ENCODE results near the gene TTC27. TPM values are rescaled to one million over a fixed set of nuclear protein-coding genes. Genes with fewer than 3 reads are reported as not detected.

TTC27 gene
- total RNA-seq, 1 donor from 2014 or later, result 7.5 TPM

DNA sequence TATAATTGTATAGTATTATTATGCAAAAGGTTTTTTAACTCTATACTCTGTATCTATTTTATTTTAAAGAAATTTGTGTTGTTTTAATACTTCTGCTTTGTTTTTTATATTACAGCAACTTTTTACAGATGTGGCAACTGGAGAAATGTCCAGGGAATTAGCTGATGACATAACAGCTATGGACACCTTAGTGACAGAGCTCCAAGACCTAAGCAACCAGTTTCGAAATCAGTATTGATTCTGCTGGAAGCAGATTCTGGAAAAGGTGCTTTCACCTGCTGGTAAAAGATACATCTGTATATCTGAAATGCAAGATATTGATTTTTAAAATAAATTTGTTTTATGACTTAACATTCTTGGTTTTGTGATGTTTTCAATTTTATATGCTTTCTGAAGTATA lies 192.9 kb downstream of the TTC27 start:
- Histone ChIP-seq H3K4me3 (no peak overlapping the region), H3K27me3 (ENCODE audit: low read depth) (no peaks in the 10 kb centered on the region), H3K27ac (replicated peaks) (no peak overlapping the region), H3K36me3 (peaks cover 5% of the 10 kb centered on the region), H3K9me3 (replicated peaks) (no peaks in the 10 kb centered on the region), H3K4me1 (peaks cover 20% of the 10 kb centered on the region)
- intact Hi-C loops (cut with micrococcal nuclease), result no loop called here
- TF ChIP-seq, protein P1, sequence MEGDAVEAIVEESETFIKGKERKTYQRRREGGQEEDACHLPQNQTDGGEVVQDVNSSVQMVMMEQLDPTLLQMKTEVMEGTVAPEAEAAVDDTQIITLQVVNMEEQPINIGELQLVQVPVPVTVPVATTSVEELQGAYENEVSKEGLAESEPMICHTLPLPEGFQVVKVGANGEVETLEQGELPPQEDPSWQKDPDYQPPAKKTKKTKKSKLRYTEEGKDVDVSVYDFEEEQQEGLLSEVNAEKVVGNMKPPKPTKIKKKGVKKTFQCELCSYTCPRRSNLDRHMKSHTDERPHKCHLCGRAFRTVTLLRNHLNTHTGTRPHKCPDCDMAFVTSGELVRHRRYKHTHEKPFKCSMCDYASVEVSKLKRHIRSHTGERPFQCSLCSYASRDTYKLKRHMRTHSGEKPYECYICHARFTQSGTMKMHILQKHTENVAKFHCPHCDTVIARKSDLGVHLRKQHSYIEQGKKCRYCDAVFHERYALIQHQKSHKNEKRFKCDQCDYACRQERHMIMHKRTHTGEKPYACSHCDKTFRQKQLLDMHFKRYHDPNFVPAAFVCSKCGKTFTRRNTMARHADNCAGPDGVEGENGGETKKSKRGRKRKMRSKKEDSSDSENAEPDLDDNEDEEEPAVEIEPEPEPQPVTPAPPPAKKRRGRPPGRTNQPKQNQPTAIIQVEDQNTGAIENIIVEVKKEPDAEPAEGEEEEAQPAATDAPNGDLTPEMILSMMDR (IDR thresholded peaks at IDR 0.05; ENCODE audit: borderline replicate concordance), result no peak
- no peak for DNase-seq

DNA sequence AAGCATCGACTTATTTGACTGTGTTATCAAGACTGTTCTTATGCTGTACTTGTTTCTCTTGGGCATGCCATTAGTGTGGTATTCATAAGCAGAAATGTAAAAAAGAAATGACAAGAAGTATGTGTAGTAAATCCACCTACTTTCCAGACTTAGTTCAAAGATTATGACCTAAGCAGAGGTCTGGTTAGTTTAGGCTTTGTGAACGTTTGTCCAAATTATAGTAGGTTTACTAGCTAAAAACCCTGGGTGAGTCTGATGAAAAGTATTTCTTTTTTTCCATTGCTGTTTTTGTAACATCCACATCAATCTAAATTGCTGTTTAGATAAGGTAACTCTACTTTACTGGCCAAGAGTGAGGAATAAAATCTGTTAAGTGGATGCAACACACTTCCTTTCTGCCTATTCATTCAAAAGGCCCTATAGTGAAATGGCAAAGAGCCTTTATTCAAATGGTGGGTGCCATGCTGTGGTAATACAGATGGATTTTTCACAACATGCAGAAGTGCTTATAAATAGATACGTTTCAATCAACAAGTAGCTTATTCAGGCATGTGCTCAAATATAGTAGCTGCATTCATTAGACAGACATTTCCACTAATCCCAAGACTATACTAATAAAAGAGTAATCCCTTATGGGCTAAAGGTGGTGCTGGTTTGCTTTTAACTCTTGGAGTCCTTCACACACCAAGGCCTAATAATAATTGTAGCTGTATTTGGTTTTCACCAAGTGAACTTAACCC lies 196.4 kb downstream of the TTC27 start:
- Histone ChIP-seq H3K9me3 (replicated peaks) (peaks cover 11% of the 10 kb centered on the region), H3K4me3 (no peak overlapping the region), H3K36me3 (peaks cover 2% of the 10 kb centered on the region), H3K4me1 (peaks cover 33% of the 10 kb centered on the region), H3K27me3 (ENCODE audit: low read depth) (no peaks in the 10 kb centered on the region), H3K27ac (replicated peaks) (peak overlapping the region; percentile 78)
- intact Hi-C loops (cut with micrococcal nuclease), result no loop called here
- TF ChIP-seq, protein P1 (IDR thresholded peaks at IDR 0.05; ENCODE audit: borderline replicate concordance), result no peak
- DNase-seq, result no peak

DNA sequence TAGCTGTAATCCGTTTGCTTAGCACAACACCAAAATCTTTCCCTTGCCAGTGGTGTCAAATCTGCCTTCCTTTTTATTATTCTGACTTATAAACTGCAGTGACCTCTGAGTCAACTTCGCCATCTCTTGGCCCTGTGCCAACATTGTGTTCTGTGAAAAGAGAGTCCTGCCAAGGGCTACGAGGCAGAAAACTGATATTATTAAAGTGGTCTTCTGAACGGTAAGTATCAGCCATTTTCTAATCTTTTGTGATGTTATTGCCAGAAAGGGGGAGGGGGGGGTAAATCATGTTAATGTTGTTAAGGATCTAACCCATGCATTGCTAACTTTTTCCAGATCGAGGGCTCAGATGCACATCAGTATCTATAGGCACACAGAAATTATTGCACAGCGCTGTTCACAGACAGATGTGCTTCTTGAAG lies 197.5 kb downstream of the TTC27 start:
- TF ChIP-seq, protein P1 (IDR thresholded peaks at IDR 0.05; ENCODE audit: borderline replicate concordance), result no peak
- peak; percentile 36 for DNase-seq
- H3K4me3 ChIP-seq, result no peak overlapping the region
- H3K9me3 ChIP-seq (replicated peaks), result peaks cover 19% of the 10 kb centered on the region
- peak overlapping the region; percentile 78 for H3K27ac ChIP-seq (replicated peaks)
- peaks cover 33% of the 10 kb centered on the region for H3K4me1 ChIP-seq
- intact Hi-C loops (cut with micrococcal nuclease), result no loop called here
- H3K27me3 ChIP-seq (ENCODE audit: low read depth), result no peaks in the 10 kb centered on the region
- H3K36me3 ChIP-seq, result peaks cover 5% of the 10 kb centered on the region

DNA sequence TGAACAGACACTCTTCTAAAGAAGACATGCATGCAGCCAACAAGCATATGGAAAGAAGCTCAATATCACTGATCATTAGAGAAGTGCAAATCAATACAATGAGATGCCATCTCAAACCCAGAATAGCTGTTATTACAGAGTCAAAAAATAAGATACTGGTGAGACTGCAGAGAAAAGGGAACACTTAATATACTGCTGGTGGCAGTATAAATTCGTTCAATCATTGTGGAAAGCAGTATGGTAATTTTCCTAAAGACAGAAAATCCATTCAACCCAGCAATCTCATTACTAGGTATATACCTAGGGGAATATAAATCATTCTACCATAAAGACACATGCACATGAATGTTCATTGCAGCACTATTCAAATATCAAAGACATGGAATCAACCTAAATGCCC lies 202.3 kb downstream of the TTC27 start:
- H3K27ac ChIP-seq (replicated peaks), result no peak overlapping the region
- intact Hi-C loops (cut with micrococcal nuclease), result no loop called here
- H3K4me1 ChIP-seq, result peaks cover 18% of the 10 kb centered on the region
- TF ChIP-seq, protein P1 (IDR thresholded peaks at IDR 0.05; ENCODE audit: borderline replicate concordance), result no peak
- H3K27me3 ChIP-seq (ENCODE audit: low read depth), result no peaks in the 10 kb centered on the region
- peaks cover 19% of the 10 kb centered on the region for H3K9me3 ChIP-seq (replicated peaks)
- DNase-seq, result no peak
- H3K36me3 ChIP-seq, result peaks cover 5% of the 10 kb centered on the region
- H3K4me3 ChIP-seq, result no peak overlapping the region

DNA sequence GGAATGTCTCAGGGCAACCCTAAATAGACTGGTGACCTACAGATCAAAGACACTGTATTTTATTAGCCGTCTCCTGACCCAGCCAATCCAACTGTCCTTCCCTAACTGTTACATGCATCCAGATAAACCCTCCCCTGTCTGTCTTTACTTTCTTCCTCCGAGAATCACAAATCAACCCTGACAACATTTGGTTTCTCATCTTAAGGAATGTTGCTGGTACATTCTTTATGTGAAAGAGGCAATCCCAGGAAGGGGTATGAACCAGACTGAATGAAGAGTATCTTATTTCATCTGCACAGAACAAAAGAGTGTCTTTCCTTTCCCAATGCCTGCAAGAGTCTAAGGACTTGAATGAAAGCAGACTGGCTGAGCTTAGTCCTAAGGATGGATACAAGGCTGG lies 205.0 kb downstream of the TTC27 start:
- Histone ChIP-seq H3K4me3 (no peak overlapping the region), H3K36me3 (peaks cover 5% of the 10 kb centered on the region), H3K27me3 (ENCODE audit: low read depth) (no peaks in the 10 kb centered on the region), H3K27ac (replicated peaks) (no peak overlapping the region), H3K4me1 (peaks cover 13% of the 10 kb centered on the region), H3K9me3 (replicated peaks) (peaks cover 19% of the 10 kb centered on the region)
- no peak for DNase-seq
- TF ChIP-seq, protein P1 (IDR thresholded peaks at IDR 0.05; ENCODE audit: borderline replicate concordance), result no peak
- intact Hi-C loops (cut with micrococcal nuclease), result no loop called here
